HCT116 (cell line): ENCODE measurements around the gene CIDEA. TPM values are rescaled to one million over a fixed set of nuclear protein-coding genes. Genes with fewer than 3 reads are reported as not detected.

Experiments used
- ATAC-seq: fragments of 200-7000 bp; cut with Tn5 transposase; 2 replicates; pipeline ENCODE4 v1.9.1; 2020; ENCODE audit warnings: mild to moderate bottlenecking, moderate library complexity
- BruUV-seq: library from RNA; stranded (reverse); fragments of 400-500 nt; replicated peaks from 2 replicates; lab custom pipeline; 2021; lab: Mats Ljungman, UMichigan
- CTCF ChIA-PET: fragments of 300-600 bp; sonication (Branson Sonifier 250); formaldehyde crosslinking; loops from one replicate; lab custom pipeline; 2021; ENCODE audit warnings: antibody characterized with exemption; lab: Charles Lee
- POLR2A ChIA-PET: fragments of 300-600, 350-600 bp; sonication (Branson Sonifier 250); formaldehyde crosslinking; loops from one replicate; lab custom pipeline; 2021; ENCODE audit warnings: antibody characterized with exemption; lab: Charles Lee
- RAD21 ChIA-PET, 2 experiments: fragments of 300-600 bp; sonication (Branson Sonifier 250); formaldehyde crosslinking; loops; one replicate each; lab custom pipeline; 2023; ENCODE audit warnings: low total read pairs in 2 of 2; ENCODE audit not compliant: uncharacterized antibody in 2 of 2, unreplicated experiment in 2 of 2, low non-redundant PET in 1 of 2; lab: Charles Lee
- DNase-seq: peaks from one replicate; pipeline ENCODE4 v3.0.0-alpha.2; 2010; ENCODE audit warnings: low read depth, low spot score
- H2AFZ ChIP-seq: fragments of 200-600 bp; shearing (Covaris generic), sonication (generic); 2 replicates; pipeline ENCODE4 v1.6.1; 2017; ENCODE audit warnings: low read depth, mixed run types, mixed read lengths, antibody characterized with exemption, low read length; ENCODE audit not compliant: poor library complexity, severe bottlenecking
- H3K27ac ChIP-seq: 2 replicates; pipeline ENCODE4 v1.5.1; 2012; ENCODE audit warnings: low read depth, low read length
- H3K27me3 ChIP-seq: fragments of 200-600 bp; sonication (generic); 2 replicates; pipeline ENCODE4 v1.6.1; 2016; ENCODE audit warnings: mixed run types, low read length, mixed read lengths; ENCODE audit not compliant: insufficient read depth
- H3K36me3 ChIP-seq, 2 experiments: fragments of 200-500 bp in 1 of 2; fragments of 200-600 bp in 1 of 2; sonication (Bioruptor generic) in 1 of 2; sonication (generic) in 1 of 2; 2 replicates each; pipeline versions ENCODE4 v1.5.1 to v1.6.1; 2014 to 2016; ENCODE audit warnings: low read length in 2 of 2, inconsistent platforms in 1 of 2, mixed read lengths in 1 of 2, mixed run types in 1 of 2; ENCODE audit not compliant: insufficient read depth in 2 of 2, control insufficient read depth in 1 of 2
- H3K4me1 ChIP-seq, 2 experiments: fragments of 200-600 bp in 1 of 2; sonication (generic) in 1 of 2; 2 replicates each; pipeline versions ENCODE4 v1.5.1 to v1.6.1; 2012 to 2017; ENCODE audit warnings: low read length in 2 of 2, inconsistent platforms in 1 of 2, mild to moderate bottlenecking in 1 of 2, mixed read lengths in 1 of 2, mixed run types in 1 of 2, moderate library complexity in 1 of 2; ENCODE audit not compliant: insufficient read depth in 2 of 2, control insufficient read depth in 1 of 2
- H3K4me2 ChIP-seq: fragments of 200-600 bp; sonication (generic); 2 replicates; pipeline ENCODE4 v1.6.1; 2017; ENCODE audit warnings: mixed run types, low read length, mixed read lengths
- H3K4me3 ChIP-seq, 2 experiments: fragments of 200-600 bp in 1 of 2; sonication (generic) in 1 of 2; replicated peaks in 1 of 2; 2 replicates each; pipeline ENCODE4 v1.5.1; 2011 to 2016; ENCODE audit warnings: low read length in 2 of 2, control low read depth in 1 of 2, low read depth in 1 of 2, mild to moderate bottlenecking in 1 of 2, mixed read lengths in 1 of 2, mixed run types in 1 of 2
- H3K79me2 ChIP-seq: fragments of 200-600 bp; sonication (generic); 2 replicates; pipeline ENCODE4 v1.6.1; 2017; ENCODE audit warnings: mild to moderate bottlenecking, mixed run types, low read length, moderate library complexity, mixed read lengths; ENCODE audit not compliant: insufficient read depth
- H3K9ac ChIP-seq: fragments of 200-600 bp; sonication (generic); 2 replicates; pipeline ENCODE4 v1.6.1; 2016; ENCODE audit warnings: low read length, mixed read lengths
- H3K9me2 ChIP-seq: fragments of 200-600 bp; sonication (generic), shearing (Covaris generic); 2 replicates; pipeline ENCODE4 v1.6.1; 2017; ENCODE audit warnings: mixed run types, mild to moderate bottlenecking, moderate library complexity; ENCODE audit not compliant: insufficient read depth
- H3K9me3 ChIP-seq, 2 experiments: fragments of 200-500 bp in 1 of 2; fragments of 200-600 bp in 1 of 2; sonication (Bioruptor generic) in 1 of 2; sonication (generic) in 1 of 2; 2 replicates each; pipeline ENCODE4 v1.6.1; 2014 to 2017; ENCODE audit warnings: low read length in 2 of 2, mixed read lengths in 2 of 2, inconsistent platforms in 1 of 2, low read depth in 1 of 2, mild to moderate bottlenecking in 1 of 2, mixed run types in 1 of 2, moderate library complexity in 1 of 2; ENCODE audit not compliant: control insufficient read depth in 1 of 2, insufficient read depth in 1 of 2
- H4K20me1 ChIP-seq: fragments of 200-600 bp; sonication (generic), shearing (Covaris generic); 2 replicates; pipeline ENCODE4 v1.6.1; 2017; ENCODE audit warnings: mixed run types, mild to moderate bottlenecking, moderate library complexity; ENCODE audit not compliant: insufficient read depth
- CBX3 ChIP-seq: IDR thresholded peaks from 2 replicates; pipeline ENCODE4 v1.6.1; 2012; ENCODE audit warnings: low read depth
- CEBPB ChIP-seq: IDR thresholded peaks from 2 replicates; pipeline ENCODE4 v1.6.1; 2012; ENCODE audit warnings: low read depth
- CTCF ChIP-seq, 3 experiments: fragments of 200-600 bp in 1 of 3; sonication (generic) in 1 of 3; IDR thresholded peaks in 2 of 3; conservative IDR thresholded peaks in 1 of 3; 2 replicates each; pipeline ENCODE4 v1.5.1; 2012 to 2017; ENCODE audit warnings: low read depth in 2 of 3, low read length in 2 of 3, antibody characterized with exemption in 1 of 3, borderline replicate concordance in 1 of 3, control low read depth in 1 of 3, mild to moderate bottlenecking in 1 of 3, mixed read lengths in 1 of 3, mixed run types in 1 of 3, moderate library complexity in 1 of 3; ENCODE audit not compliant: insufficient read depth in 1 of 3
- ELF1 ChIP-seq: IDR thresholded peaks from 2 replicates; pipeline ENCODE4 v1.6.1; 2012; ENCODE audit warnings: low read depth, borderline replicate concordance
- EZH2 ChIP-seq: fragments of 200-600 bp; sonication (generic); IDR thresholded peaks from 2 replicates; pipeline ENCODE4 v1.6.1; 2017; ENCODE audit warnings: antibody characterized with exemption, mixed run types
- EZH2phosphoT487 ChIP-seq: fragments of 200-600 bp; IDR thresholded peaks from 2 replicates; pipeline ENCODE4 v1.6.1; 2018; ENCODE audit warnings: antibody characterized with exemption, borderline replicate concordance
- JUND ChIP-seq: IDR thresholded peaks from 2 replicates; pipeline ENCODE4 v1.6.1; 2012
- SIN3A ChIP-seq: IDR thresholded peaks from 2 replicates; pipeline ENCODE4 v1.6.1; 2012; ENCODE audit warnings: low read depth
- SRF ChIP-seq: IDR thresholded peaks from 2 replicates; pipeline ENCODE4 v1.6.1; 2012; ENCODE audit warnings: low read depth
- TCF7L2 ChIP-seq: IDR thresholded peaks from 2 replicates; pipeline ENCODE4 v1.7.0; 2011; ENCODE audit warnings: borderline replicate concordance, inconsistent platforms; ENCODE audit not compliant: insufficient read depth, insufficient read length; ENCODE audit errors: extremely low read depth
- YY1 ChIP-seq: IDR thresholded peaks from 2 replicates; pipeline ENCODE4 v1.6.1; 2011; ENCODE audit warnings: low read length, low read depth, moderate library complexity, mild to moderate bottlenecking; ENCODE audit not compliant: insufficient replicate concordance; ENCODE audit errors: extremely low read depth
- ZBTB33 ChIP-seq: IDR thresholded peaks from 2 replicates; pipeline ENCODE4 v1.6.1; 2011; ENCODE audit warnings: mild to moderate bottlenecking, low read length, moderate library complexity; ENCODE audit not compliant: insufficient replicate concordance; ENCODE audit errors: extremely low read depth
- ZFX ChIP-seq: fragments of 450-650 bp; IDR thresholded peaks from 2 replicates; pipeline ENCODE4 v1.6.1; 2017
- intact Hi-C: fragments of 100-400 bp; cut with micrococcal nuclease; formaldehyde crosslinking; loops from 2 replicates; pipeline ENCODE4 v1.10.0; 2022
- total RNA-seq: library from RNA; stranded (reverse); gene quantifications from one replicate; pipeline ENCODE4 v1.2.1, GENCODE V29; 2021; ENCODE audit not compliant: unreplicated experiment

Gene CIDEA
- total RNA-seq, 1 experiment from 2014 or later: not detected

GRCh38 chr18:12253027-12253426 lies 1.1 kb upstream of the CIDEA start:
- no peak for TF ChIP-seq CTCF (IDR thresholded peaks at IDR 0.05 in 2 of 3, conservative IDR thresholded peaks at IDR 0.05 in 1 of 3; ENCODE audit: borderline replicate concordance in 1 of 3, insufficient read depth in 1 of 3, low read depth in 2 of 3, low read length in 2 of 3)
- no peak for TF ChIP-seq ELF1
- no peak for TF ChIP-seq ZBTB33
- TF ChIP-seq SIN3A: no peak
- TF ChIP-seq EZH2: no peak
- no peak for TF ChIP-seq CBX3
- no peak for TF ChIP-seq YY1
- TF ChIP-seq EZH2phosphoT487: no peak
- TF ChIP-seq SRF: no peak
- no peak for TF ChIP-seq CEBPB
- TF ChIP-seq JUND: no peak
- TF ChIP-seq TCF7L2: no peak
- no peak for TF ChIP-seq ZFX
- Histone ChIP-seq H4K20me1 (no peaks in the 10 kb centered on the region), H3K36me3 (no peaks in the 10 kb centered on the region), H3K4me3 (no peak overlapping the region), H3K27ac (no peak overlapping the region), H3K27me3 (no peaks in the 10 kb centered on the region), H3K79me2 (no peaks in the 10 kb centered on the region), H3K9me2 (no peaks in the 10 kb centered on the region), H3K4me2 (no peak overlapping the region), H3K4me1 (peaks cover 4 to 18% of the 10 kb centered on the region in 2 experiments; a peak in 2 of 4 replicates), H2AFZ (no peak overlapping the region), H3K9me3 (no peaks in the 10 kb centered on the region), H3K9ac (no peak overlapping the region)
- no peak for ATAC-seq
- BruUV-seq: no TSS peak
- ChIA-PET CTCF (no interaction called here), RAD21 (no interaction called here), POLR2A (no interaction called here)
- intact Hi-C loops: no loop called here
- no peak for DNase-seq
